K562 (cell line): Measurements from ENCODE around the gene HSPA1B. TPM values are rescaled to one million over a fixed set of nuclear protein-coding genes. Genes with fewer than 3 reads are reported as not detected.

Experiments used
- ATF1 ChIP-seq, 2 experiments: fragments of 450-650 bp in 1 of 2; IDR thresholded peaks; 2 replicates each; pipeline ENCODE4 v1.6.1; 2016; ENCODE audit warnings: missing compliant biosample characterization in 1 of 2, missing genetic modification characterization in 1 of 2
- C11orf30 ChIP-seq: fragments of 450-650 bp; IDR thresholded peaks from 2 replicates; pipeline ENCODE4 v1.6.1; 2016; ENCODE audit warnings: low read depth, mild to moderate bottlenecking
- CEBPB ChIP-seq: fragments of 450-650 bp; IDR thresholded peaks from 2 replicates; pipeline ENCODE4 v1.6.1; 2016; ENCODE audit warnings: missing genetic modification characterization, missing compliant biosample characterization
- DPF2 ChIP-seq: fragments of 450-650 bp; IDR thresholded peaks from 2 replicates; pipeline ENCODE4 v1.6.1; 2016
- FIP1L1 ChIP-seq: fragments of 200-400 bp; formaldehyde crosslinking; IDR thresholded peaks from 2 replicates; pipeline ENCODE4 v1.6.1; 2018; ENCODE audit warnings: mild to moderate bottlenecking, low read depth, low read length; ENCODE audit not compliant: poor library complexity, severe bottlenecking
- FOS ChIP-seq: IDR thresholded peaks from 3 replicates; pipeline ENCODE4 v1.6.1; 2011; ENCODE audit not compliant: insufficient read length; ENCODE audit errors: extremely low read depth
- GABPA ChIP-seq: fragments of 200-800 bp; sonication (Bioruptor generic); conservative IDR thresholded peaks from 2 replicates; pipeline ENCODE4 v1.6.1; 2016; ENCODE audit warnings: low read depth, missing genetic modification characterization, missing compliant biosample characterization
- GABPB2 ChIP-seq: fragments of 250-450 bp; sonication (Bioruptor Pico); conservative IDR thresholded peaks from 2 replicates; pipeline ENCODE4 v1.5.1; 2021; ENCODE audit warnings: mild to moderate bottlenecking
- GTF2A2 ChIP-seq: IDR thresholded peaks from 2 replicates; pipeline ENCODE4 v1.6.1; 2016; ENCODE audit warnings: mild to moderate bottlenecking, missing genetic modification characterization, missing compliant biosample characterization
- HNRNPK ChIP-seq: fragments of 200-400 bp; formaldehyde crosslinking; IDR thresholded peaks from one replicate; pipeline ENCODE4 v1.6.1; 2018; ENCODE audit warnings: mild to moderate bottlenecking, low read depth, low read length; ENCODE audit not compliant: poor library complexity, severe bottlenecking
- HOXB6 ChIP-seq: fragments of 250-450 bp; sonication (Bioruptor Pico); IDR thresholded peaks from 2 replicates; pipeline ENCODE4 v1.5.1; 2022; ENCODE audit warnings: mild to moderate bottlenecking, borderline replicate concordance
- KLF13 ChIP-seq: fragments of 450-650 bp; IDR thresholded peaks from 2 replicates; pipeline ENCODE4 v1.6.1; 2016; ENCODE audit warnings: missing genetic modification characterization, low read depth, mild to moderate bottlenecking, missing compliant biosample characterization, moderate library complexity, borderline replicate concordance
- L3MBTL2 ChIP-seq: fragments of 450-650 bp; IDR thresholded peaks from 2 replicates; pipeline ENCODE4 v1.6.1; 2016; ENCODE audit warnings: mild to moderate bottlenecking, moderate library complexity
- MTA3 ChIP-seq: fragments of 450-650 bp; formaldehyde crosslinking; IDR thresholded peaks from 2 replicates; pipeline ENCODE4 v1.6.1; 2017; ENCODE audit warnings: mild to moderate bottlenecking, borderline replicate concordance
- MTF1 ChIP-seq: fragments of 250-450 bp; sonication (Bioruptor Pico); IDR thresholded peaks from 2 replicates; pipeline ENCODE4 v1.9.0; 2021; ENCODE audit warnings: moderate library complexity, mild to moderate bottlenecking, inconsistent platforms, borderline replicate concordance
- SMARCC2 ChIP-seq: fragments of 450-650 bp; IDR thresholded peaks from 2 replicates; pipeline ENCODE4 v1.6.1; 2017; ENCODE audit warnings: antibody characterized with exemption, moderate library complexity, mild to moderate bottlenecking, low read depth
- ZC3H8 ChIP-seq: fragments of 450-650 bp; IDR thresholded peaks from 2 replicates; pipeline ENCODE4 v1.6.1; 2017
- ZFPM2 ChIP-seq: fragments of 250-450 bp; sonication (Bioruptor Pico); IDR thresholded peaks from 2 replicates; pipeline ENCODE4 v1.5.1; 2022; ENCODE audit warnings: mild to moderate bottlenecking
- ZNF354B ChIP-seq: fragments of 250-450 bp; sonication (Bioruptor Pico); IDR thresholded peaks from 2 replicates; pipeline ENCODE4 v1.4.0; 2020
- polyA plus RNA-seq, 8 experiments: library from polyadenylated mRNA; depleted of rRNA in 4 of 8; stranded (reverse) in 5 of 8; unstranded in 3 of 8; fragments of >200 nt; fragmentation: Nextera tagmentation in 2 of 8; fragmentation: Illumina TruSeq in 1 of 8; extraction: Ambion mirVana in 2 of 8; extraction: Trizol in 1 of 8; gene quantifications; 2 replicates each; pipeline versions ENCODE4 v1.2.1 to v1.2.3, GENCODE V29; 2011 to 2014; ENCODE audit warnings: inconsistent platforms in 1 of 8, missing spikeins in 1 of 8
- total RNA-seq, 7 experiments: library from RNA; depleted of rRNA in 6 of 7; stranded (reverse); fragments of >200 nt in 6 of 7; fragmentation: Illumina TruSeq in 2 of 7; extraction: Trizol in 2 of 7; gene quantifications; 2 replicates each; pipeline versions ENCODE4 v1.2.1 to v1.2.3, GENCODE V29; 2011 to 2021; ENCODE audit warnings: low replicate concordance in 1 of 7
- TF ChIP-seq, protein P1 (sequence below): fragments of 250-450 bp; sonication (Bioruptor Pico); IDR thresholded peaks from 2 replicates; pipeline ENCODE4 v1.5.0; 2021
- TF ChIP-seq, protein P2 (sequence below): fragments of 250-450 bp; sonication (Bioruptor Pico); IDR thresholded peaks from 2 replicates; pipeline ENCODE4 v1.4.0; 2020; ENCODE audit warnings: mild to moderate bottlenecking, moderate library complexity
- TF ChIP-seq, protein P3 (sequence below): fragments of 250-450 bp; sonication (Bioruptor Pico); IDR thresholded peaks from 2 replicates; pipeline ENCODE4 v1.5.1; 2021; ENCODE audit warnings: mild to moderate bottlenecking
- TF ChIP-seq, protein P4 (sequence below): fragments of 250-450 bp; sonication (Bioruptor Pico); IDR thresholded peaks from 2 replicates; pipeline ENCODE4 v1.9.0; 2021; ENCODE audit warnings: mild to moderate bottlenecking
- TF ChIP-seq, protein P5 (sequence below): fragments of 450-650 bp; formaldehyde crosslinking; IDR thresholded peaks from 2 replicates; pipeline ENCODE4 v1.4.0; 2020; ENCODE audit warnings: mild to moderate bottlenecking, moderate library complexity

Gene HSPA1B
- total and polyA plus RNA-seq, 9 of the 15 experiments (the other 6 are each of a cell fraction or from before 2014, with no cell fraction given): 0.27 to 227 (median 51.2) TPM

DNA sequence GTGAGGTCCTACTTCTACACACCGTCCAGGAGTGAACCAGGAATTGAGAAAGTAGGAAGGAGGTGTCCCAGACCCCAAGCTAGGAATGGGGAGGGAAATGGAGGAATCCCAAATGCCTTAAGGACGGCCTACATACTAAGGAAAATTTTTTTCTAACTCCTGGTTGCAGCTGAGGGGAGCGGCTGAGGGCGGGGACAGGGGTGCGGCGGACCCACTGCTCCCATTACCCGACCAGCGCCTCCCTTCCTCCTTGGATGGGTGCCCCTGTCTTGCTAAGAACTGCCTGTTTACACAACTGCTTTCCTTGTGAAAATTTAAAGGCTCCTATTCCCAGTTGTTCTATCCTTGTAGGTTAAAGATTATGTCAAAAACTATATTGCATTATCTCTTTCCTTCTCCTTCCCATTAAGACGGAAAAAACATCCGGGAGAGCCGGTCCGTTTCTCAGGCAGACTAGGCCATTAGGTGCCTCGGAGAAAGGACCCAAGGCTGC lies 699 bp upstream of the HSPA1B start (continued):
- TF ChIP-seq, protein P1, sequence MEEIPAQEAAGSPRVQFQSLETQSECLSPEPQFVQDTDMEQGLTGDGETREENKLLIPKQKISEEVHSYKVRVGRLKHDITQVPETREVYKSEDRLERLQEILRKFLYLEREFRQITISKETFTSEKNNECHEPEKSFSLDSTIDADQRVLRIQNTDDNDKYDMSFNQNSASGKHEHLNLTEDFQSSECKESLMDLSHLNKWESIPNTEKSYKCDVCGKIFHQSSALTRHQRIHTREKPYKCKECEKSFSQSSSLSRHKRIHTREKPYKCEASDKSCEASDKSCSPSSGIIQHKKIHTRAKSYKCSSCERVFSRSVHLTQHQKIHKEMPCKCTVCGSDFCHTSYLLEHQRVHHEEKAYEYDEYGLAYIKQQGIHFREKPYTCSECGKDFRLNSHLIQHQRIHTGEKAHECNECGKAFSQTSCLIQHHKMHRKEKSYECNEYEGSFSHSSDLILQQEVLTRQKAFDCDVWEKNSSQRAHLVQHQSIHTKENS: no peak
- TF ChIP-seq, protein P2, sequence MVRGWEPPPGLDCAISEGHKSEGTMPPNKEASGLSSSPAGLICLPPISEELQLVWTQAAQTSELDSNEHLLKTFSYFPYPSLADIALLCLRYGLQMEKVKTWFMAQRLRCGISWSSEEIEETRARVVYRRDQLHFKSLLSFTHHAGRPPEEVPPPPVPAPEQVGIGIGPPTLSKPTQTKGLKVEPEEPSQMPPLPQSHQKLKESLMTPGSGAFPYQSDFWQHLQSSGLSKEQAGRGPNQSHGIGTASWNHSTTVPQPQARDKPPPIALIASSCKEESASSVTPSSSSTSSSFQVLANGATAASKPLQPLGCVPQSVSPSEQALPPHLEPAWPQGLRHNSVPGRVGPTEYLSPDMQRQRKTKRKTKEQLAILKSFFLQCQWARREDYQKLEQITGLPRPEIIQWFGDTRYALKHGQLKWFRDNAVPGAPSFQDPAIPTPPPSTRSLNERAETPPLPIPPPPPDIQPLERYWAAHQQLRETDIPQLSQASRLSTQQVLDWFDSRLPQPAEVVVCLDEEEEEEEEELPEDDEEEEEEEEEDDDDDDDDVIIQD (CRISPR knock-in tag): no peak
- peak; percentile 77; the same call in 1 of the 2 replicates for TF ChIP-seq GABPB2
- no peak; the same call in 1 of the 2 replicates for TF ChIP-seq KLF13 (tag)
- no peak for TF ChIP-seq C11orf30
- no peak for TF ChIP-seq ATF1 (CRISPR knock-in tag; IDR thresholded peaks at IDR 0.05)
- no peak; the same call in 1 of the 2 replicates for TF ChIP-seq ATF1 (tag; IDR thresholded peaks at IDR 0.05)
- TF ChIP-seq GTF2A2: no peak
- TF ChIP-seq ZC3H8: no peak
- no peak for TF ChIP-seq FOS
- TF ChIP-seq ZFPM2 (CRISPR knock-in tag): no peak
- TF ChIP-seq FIP1L1: no peak
- no peak for TF ChIP-seq GABPA (tag)
- TF ChIP-seq CEBPB (tag): no peak
- TF ChIP-seq, protein P3, sequence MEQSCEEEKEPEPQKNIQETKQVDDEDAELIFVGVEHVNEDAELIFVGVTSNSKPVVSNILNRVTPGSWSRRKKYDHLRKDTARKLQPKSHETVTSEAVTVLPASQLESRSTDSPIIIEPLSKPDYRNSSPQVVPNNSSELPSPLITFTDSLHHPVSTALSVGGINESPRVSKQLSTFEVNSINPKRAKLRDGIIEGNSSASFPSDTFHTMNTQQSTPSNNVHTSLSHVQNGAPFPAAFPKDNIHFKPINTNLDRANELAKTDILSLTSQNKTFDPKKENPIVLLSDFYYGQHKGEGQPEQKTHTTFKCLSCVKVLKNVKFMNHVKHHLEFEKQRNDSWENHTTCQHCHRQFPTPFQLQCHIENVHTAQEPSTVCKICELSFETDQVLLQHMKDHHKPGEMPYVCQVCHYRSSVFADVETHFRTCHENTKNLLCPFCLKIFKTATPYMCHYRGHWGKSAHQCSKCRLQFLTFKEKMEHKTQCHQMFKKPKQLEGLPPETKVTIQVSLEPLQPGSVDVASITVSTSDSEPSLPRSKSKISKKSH: no peak
- no peak for TF ChIP-seq DPF2
- TF ChIP-seq HOXB6: peak; percentile 64; the same call in 1 of the 2 replicates
- TF ChIP-seq HNRNPK: no peak
- TF ChIP-seq, protein P4, sequence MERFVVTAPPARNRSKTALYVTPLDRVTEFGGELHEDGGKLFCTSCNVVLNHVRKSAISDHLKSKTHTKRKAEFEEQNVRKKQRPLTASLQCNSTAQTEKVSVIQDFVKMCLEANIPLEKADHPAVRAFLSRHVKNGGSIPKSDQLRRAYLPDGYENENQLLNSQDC (CRISPR knock-in tag): no peak; the same call in 1 of the 2 replicates
- no peak for TF ChIP-seq MTF1 (CRISPR knock-in tag)
- TF ChIP-seq ZNF354B (CRISPR knock-in tag): peak; percentile 31; the same call in 1 of the 2 replicates
- TF ChIP-seq MTA3: no peak
- TF ChIP-seq, protein P5, sequence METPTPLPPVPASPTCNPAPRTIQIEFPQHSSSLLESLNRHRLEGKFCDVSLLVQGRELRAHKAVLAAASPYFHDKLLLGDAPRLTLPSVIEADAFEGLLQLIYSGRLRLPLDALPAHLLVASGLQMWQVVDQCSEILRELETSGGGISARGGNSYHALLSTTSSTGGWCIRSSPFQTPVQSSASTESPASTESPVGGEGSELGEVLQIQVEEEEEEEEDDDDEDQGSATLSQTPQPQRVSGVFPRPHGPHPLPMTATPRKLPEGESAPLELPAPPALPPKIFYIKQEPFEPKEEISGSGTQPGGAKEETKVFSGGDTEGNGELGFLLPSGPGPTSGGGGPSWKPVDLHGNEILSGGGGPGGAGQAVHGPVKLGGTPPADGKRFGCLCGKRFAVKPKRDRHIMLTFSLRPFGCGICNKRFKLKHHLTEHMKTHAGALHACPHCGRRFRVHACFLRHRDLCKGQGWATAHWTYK: 0 out of 2 replicates have a peak, but pooled peaks have one; percentile 35
- TF ChIP-seq SMARCC2: no peak
- no peak for TF ChIP-seq L3MBTL2
